Ovary (tissue), 3 donors: ENCODE data around the gene P2RY14.

ENCODE experiments used
- CTCF ChIP-seq, 3 donors: fragments of 450-650 bp in 2 of 3; fragments of 200-600 bp in 1 of 3; IDR thresholded peaks; one replicate each; pipeline versions ENCODE4 v1.5.1 to v1.8.0; 2016 to 2022; ENCODE audit warnings: antibody characterized with exemption in 3 of 3, mild to moderate bottlenecking in 1 of 3
- EP300 ChIP-seq: sonication (generic); formaldehyde crosslinking; IDR thresholded peaks from one replicate; pipeline ENCODE4 v1.6.1; 2017; ENCODE audit warnings: antibody characterized with exemption
- donor health status: DM: no; HTN: no; CAD: no.

DNA sequence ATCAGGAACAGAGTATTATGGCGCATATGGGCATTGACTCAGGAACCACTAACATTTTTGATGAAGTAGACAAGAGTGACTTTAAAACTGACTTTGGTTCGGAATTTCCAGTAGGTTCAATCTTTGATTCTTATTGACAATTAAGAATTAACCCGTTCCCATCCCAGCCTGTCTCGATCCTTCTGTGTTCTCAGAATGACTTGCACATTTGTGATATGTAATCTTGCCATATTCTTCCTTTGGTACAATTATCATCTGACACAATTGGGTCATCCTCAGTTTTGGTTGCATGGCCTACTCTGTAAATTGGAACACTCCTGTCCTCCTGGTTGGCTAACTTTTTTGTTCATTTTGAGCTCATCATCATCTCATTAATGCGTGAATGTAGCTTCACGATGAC is 85.8 kb downstream of the P2RY14 start:
- TF ChIP-seq CTCF (IDR thresholded peaks at IDR 0.05) (no peak), EP300 (no peak)
